ENCODE results near the gene B3GNT2.

DNA sequence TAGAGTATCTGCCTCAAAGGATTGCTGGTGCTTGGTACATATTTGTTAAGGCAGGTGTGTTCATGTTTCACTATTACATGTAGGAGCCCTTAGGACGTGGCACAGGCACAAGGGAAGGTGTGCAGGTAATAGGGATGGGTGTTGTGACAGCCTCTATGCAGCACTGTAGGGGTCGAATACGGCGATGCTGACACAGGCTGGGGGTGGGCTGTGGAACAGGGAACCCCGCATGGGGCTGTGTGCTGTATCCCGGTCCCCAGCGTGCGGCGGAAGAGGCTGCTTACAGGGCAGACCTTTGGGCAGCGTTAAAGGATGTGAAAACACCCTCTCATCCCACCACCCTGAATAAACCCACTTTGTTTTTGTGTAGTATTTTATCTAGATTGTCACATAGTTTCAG lies 21.5 kb downstream of the B3GNT2 start:
- TF ChIP-seq, protein P1, sequence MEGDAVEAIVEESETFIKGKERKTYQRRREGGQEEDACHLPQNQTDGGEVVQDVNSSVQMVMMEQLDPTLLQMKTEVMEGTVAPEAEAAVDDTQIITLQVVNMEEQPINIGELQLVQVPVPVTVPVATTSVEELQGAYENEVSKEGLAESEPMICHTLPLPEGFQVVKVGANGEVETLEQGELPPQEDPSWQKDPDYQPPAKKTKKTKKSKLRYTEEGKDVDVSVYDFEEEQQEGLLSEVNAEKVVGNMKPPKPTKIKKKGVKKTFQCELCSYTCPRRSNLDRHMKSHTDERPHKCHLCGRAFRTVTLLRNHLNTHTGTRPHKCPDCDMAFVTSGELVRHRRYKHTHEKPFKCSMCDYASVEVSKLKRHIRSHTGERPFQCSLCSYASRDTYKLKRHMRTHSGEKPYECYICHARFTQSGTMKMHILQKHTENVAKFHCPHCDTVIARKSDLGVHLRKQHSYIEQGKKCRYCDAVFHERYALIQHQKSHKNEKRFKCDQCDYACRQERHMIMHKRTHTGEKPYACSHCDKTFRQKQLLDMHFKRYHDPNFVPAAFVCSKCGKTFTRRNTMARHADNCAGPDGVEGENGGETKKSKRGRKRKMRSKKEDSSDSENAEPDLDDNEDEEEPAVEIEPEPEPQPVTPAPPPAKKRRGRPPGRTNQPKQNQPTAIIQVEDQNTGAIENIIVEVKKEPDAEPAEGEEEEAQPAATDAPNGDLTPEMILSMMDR (IDR thresholded peaks at IDR 0.05), result no peak
- no peak for TF ChIP-seq POLR2AphosphoS5 (IDR thresholded peaks at IDR 0.05; ENCODE audit: low read depth, low read length)
